ENCODE results near the gene PKIB.

DNA sequence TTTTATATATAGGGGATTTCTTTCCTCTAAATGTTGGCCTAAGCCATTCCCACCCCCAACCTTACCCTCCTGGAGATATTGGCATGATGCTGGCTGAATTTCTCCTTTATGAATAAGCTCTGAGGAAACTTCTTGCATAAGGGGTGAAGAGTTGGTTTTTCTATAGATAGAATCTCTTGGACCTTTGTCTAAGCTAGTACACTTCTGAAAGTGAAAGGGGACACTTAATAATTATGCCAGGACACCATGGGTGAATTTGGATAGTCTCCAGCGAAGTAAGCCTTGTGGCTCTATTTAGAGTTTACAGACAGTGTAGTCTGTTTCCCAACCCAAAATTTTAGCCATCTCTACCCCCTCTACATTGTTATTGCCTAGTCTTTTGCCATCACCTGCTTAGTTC lies 142.3 kb downstream of the PKIB start:
- TF ChIP-seq, protein P1, sequence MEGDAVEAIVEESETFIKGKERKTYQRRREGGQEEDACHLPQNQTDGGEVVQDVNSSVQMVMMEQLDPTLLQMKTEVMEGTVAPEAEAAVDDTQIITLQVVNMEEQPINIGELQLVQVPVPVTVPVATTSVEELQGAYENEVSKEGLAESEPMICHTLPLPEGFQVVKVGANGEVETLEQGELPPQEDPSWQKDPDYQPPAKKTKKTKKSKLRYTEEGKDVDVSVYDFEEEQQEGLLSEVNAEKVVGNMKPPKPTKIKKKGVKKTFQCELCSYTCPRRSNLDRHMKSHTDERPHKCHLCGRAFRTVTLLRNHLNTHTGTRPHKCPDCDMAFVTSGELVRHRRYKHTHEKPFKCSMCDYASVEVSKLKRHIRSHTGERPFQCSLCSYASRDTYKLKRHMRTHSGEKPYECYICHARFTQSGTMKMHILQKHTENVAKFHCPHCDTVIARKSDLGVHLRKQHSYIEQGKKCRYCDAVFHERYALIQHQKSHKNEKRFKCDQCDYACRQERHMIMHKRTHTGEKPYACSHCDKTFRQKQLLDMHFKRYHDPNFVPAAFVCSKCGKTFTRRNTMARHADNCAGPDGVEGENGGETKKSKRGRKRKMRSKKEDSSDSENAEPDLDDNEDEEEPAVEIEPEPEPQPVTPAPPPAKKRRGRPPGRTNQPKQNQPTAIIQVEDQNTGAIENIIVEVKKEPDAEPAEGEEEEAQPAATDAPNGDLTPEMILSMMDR (IDR thresholded peaks at IDR 0.05): no peak
- no peak for TF ChIP-seq POLR2A (IDR thresholded peaks at IDR 0.05)

Data from testis (tissue), 2 donors.